HG02943 (cell line): ENCODE measurements around the gene DCST2.

ENCODE experiments used
- ATAC-seq: cut with Tn5 transposase; IDR thresholded peaks from one replicate; pipeline ENCODE4 v1.9.1; 2021; ENCODE audit warnings: mild to moderate bottlenecking, low read depth, moderate library complexity; ENCODE audit not compliant: unreplicated experiment

Gene DCST2

DNA sequence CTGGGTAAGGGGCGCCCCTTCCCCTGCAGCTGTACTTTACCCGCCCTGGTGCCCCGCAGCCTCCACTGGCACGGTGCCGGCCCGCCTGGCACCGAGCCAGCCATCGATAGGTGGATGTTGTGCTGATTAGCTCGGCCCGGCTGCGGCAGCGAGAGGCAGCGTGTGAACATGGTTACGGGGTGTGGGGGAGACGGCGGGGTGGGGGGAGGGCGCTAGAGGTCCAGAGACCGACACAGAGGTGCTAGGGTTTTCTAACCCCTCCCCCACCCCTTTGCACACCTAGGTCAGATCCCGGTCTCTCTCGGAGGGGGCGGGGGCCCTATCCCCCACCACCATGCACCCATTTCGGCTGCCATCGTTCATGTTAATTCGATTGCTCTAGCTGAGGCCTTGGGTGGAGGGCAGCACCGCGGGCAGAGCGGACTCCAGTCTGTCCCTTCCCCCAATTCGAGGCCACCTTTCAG, 36.6 kb upstream of the DCST2 start:
- ATAC-seq: no peak

DNA sequence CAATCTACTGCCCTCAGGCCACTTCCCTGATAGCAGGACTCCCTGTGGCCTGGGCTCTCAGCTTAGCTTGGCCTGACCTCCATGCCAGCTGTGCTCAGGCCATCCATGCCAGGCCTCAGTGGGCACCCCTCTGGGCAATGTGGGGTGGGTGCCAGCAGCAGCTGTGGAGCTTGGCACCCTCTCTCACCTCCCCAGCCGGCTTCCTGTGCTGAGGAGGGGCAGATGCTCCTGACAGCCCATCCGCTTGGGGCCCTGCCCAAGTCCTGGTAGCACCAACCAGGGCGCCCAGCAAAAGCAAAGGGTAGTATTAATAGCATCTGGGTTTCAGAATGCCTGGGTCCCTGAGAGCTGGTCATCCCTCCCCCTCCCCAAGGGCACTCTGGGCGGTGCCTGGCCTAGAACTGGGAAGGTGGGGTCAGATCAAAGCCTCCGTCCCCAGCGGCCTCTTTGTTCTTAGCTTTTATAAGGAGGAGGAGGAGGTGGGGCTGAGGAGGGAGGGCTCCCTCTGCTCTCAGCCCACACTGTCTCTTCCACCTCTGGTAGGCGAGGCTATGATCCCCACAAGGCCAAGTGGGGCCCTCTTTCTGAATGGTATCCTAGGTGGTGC, 36.1 kb upstream of the DCST2 start:
- ATAC-seq: no peak

DNA sequence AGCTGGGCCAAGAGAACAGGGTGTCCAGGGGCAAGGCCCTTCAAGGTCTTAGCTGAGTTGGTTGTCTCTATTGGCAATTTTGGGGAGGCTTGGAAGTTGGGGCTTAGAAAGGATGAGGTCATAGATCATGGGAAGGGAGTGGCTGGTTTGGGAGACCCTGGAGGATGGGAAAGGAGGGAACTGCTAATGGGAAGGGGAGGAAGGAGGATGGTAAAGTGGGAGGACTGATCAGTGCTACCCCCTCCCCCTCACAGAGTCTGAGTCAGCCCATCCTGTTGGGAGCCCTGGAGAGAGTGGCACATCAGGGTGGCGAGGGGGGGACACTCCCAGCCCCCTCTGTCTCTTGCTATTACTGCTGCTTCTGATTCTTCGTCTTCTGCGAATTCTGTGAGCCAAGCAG, 35.0 kb upstream of the DCST2 start:
- no peak for ATAC-seq

DNA sequence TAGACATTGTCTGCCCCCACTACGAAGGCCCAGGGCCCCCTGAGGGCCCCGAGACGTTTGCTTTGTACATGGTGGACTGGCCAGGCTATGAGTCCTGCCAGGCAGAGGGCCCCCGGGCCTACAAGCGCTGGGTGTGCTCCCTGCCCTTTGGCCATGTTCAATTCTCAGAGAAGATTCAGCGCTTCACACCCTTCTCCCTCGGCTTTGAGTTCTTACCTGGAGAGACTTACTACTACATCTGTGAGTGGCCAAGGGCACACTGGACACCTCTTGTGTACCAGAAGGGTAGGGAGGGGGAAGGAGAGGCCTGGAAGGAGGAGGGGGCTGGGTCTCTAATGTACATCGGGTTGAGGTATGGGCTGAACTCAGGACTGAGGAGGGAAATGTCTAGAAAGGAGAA, 33.2 kb upstream of the DCST2 start:
- ATAC-seq: no peak

DNA sequence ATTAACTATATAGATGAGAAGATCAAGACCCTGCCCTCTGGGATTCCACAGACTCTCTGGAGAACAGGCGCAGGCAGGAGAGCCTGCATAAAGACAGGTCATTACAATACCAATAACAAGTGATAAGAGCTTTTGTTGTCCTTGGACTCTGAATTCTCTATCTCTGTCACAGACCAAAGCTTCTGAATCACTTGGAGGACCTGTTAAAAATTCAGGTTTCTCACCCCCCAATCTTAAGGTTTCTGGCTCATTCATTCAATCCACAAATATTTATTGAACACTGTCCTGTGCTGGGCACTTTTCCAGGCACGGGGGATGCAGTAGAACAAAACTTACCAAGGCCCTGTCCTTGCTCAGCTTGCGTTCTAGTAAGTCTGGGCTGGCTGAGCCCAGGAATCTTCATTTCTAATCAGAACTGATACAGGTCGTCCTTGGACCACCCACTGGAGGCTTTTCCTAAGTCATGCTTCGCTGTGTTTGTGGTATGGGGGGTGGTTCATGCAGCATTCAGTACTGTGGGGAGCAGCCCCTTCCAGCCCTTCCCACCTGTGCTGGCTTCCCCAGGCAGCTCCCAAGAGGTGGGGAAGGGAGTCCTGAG, 31.4 kb upstream of the DCST2 start:
- ATAC-seq: no peak

DNA sequence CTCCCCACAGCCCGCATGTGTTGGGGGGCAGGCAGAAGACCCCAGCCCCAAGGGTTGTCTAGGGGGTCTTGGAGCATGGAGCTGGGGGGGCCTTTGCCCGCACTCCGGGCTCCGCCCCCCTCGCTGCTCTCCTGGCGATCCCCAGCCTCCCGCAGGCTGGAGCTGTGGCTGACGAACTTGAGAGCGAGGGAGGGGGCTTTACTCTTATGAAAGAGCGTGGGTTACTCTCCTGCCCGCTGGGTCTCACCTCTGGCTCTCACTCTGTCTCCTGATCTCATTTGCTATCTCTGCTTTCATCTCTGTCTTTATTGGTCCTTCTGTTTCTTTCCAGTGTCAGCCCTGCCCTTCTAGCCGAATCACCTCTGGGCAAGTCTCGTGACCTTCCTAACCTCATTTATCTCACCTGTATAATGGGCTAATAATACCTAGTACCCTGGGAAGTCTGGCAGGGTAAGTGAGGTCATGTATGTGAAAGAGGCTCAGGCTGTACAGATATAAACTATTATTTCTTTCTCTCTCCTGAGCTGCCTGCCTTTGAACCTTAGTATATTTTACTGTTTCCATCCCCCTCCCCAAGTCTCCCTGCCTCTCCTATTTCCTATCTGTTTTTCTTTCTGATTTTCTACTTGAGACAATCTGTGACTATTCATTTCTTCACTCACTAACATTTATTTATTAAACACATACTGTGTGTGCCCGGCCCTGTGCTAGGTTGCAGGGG, 30.7 kb upstream of the DCST2 start:
- no peak for ATAC-seq

DNA sequence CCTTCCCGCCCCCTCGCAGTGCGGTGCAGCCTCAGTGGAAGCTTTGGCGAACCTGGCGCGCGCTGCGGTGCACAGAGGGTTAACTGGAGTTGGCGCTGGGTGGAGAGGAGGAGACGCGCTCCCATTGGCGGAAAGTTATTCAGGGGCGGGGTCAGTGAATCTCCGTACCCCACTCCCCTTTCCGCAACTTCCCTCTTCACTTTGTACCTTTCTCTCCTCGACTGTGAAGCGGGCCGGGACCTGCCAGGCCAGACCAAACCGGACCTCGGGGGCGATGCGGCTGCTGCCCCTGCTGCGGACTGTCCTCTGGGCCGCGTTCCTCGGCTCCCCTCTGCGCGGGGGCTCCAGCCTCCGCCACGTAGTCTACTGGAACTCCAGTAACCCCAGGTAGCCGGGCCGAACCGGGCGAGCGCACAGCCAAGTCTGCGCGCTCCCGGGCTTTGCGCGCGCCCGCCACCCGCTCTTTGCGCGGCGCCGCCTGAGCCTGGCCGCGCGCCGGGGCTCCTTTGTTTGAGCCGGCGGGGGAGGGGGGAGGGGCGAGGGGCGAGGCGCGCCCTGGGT, 30.0 kb upstream of the DCST2 start, which contains the start of gene EFNA4:
EFNA4 (plus strand) TSS at position 191 of the 561 bp plus-strand sequence; CDS start at position 275, 84 bp downstream.
- peak; percentile 58 for ATAC-seq

DNA sequence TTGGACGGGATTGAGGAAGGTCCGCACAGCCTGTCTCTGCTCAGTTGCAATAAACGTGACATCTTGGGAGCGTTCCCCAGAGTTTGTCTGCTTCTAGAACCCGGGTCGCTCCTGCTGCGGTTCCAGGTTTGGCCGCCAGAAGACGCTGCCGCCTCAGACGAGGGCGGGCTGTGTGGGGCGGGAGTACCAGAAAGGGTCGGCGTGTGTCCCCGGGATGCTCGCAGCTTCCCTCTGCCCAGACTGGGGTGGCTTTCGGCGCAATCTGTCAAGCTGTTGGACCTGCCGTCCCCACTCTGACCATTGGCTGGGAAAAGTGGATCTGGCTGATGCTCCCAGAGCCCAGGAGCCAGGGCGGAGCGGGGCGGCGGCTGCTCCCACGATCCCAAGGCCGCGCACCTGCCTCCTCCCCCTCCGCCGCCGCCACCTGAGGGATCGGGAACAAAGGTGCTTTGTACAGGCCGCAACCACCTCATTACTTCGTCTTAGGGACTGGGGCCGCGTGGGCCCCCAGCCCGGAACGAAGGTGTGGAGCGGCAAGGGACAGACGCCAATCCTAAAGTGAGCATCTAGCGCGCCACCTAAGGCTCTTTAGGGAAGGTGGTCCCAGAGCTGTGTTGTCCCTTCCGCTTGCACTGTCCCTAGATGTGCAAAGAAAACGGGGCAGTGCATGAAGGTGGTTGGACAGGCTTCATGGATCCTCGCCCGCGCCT, 29.3 kb upstream of the DCST2 start:
- ATAC-seq: no peak

DNA sequence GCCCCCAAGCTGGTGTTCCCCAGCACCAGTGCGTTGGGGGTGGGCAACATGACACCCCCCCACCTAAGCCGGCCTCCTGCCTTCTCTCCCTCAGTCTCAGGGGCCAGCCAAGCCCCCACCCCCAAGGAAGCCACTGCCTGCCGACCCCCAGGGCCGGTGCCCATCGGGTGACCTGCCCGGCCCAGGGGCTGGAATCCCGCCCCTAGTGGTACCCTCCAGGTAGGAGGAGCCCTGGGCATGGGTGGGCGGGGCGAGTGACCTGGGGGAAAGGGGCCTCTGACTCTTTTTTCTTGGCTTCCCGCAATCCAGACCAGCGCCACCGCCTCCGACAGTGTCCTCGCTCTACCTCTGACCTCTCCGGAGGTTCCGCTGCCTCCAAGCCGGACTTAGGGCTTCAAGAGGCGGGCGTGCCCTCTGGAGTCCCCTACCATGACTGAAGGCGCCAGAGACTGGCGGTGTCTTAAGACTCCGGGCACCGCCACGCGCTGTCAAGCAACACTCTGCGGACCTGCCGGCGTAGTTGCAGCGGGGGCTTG, 28.6 kb upstream of the DCST2 start:
- no peak for ATAC-seq

- no peak for ATAC-seq
These were observed 28.0 kb upstream of the DCST2 start for GRCh38 chr1:155061381-155062150.

- ATAC-seq: no peak
These were observed 27.2 kb upstream of the DCST2 start for GRCh38 chr1:155060736-155061135.

- ATAC-seq: no peak
These were observed 24.2 kb upstream of the DCST2 start for GRCh38 chr1:155057788-155058211.

DNA sequence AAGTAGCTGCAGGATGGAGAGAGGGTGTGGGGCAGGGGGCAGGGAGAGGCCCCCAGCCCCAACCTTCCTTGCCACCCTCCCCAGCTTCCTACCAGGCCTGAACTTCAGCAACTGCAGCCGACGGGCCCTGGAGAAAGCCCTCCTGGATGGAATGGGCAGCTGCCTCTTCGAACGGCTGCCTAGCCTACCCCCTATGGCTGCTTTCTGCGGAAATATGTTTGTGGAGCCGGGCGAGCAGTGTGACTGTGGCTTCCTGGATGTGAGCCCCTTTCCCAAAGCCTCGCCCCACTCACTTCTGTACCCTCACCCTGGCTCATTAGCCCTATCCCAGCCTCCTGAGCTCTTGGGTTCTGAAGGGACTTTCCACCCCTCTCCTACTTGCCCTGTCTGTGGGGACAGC, 23.5 kb upstream of the DCST2 start:
- ATAC-seq: no peak

DNA sequence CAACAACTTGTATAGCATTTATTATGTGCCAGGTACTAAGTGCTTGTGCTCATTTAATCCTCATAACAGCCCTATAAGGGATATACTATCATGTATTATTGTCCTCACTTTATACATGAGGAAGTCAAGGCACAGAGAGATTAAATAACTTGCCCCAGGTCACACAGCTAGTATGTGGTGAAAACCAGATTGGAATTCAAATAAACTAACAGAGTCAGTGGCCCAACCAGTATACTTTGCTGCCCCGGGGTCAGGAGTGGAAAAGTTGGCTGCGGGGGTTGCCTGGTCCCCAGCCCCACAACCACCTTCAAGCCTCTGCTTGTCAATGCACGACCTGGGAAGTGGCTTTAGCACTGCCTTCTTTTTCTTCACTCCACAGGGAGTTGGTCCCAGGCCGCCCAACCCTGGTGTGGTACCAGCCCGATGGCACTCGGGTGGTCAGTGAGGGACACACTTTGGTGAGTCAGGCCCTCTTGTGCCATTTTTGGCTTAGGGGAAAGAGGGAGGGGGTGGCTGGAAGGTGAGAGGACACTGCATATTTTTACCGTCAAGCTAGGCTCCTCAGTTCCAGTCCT, 20.0 kb upstream of the DCST2 start:
- no peak for ATAC-seq

GRCh38 chr1:155052439-155053395, 19.1 kb upstream of the DCST2 start:
- ATAC-seq: no peak

DNA sequence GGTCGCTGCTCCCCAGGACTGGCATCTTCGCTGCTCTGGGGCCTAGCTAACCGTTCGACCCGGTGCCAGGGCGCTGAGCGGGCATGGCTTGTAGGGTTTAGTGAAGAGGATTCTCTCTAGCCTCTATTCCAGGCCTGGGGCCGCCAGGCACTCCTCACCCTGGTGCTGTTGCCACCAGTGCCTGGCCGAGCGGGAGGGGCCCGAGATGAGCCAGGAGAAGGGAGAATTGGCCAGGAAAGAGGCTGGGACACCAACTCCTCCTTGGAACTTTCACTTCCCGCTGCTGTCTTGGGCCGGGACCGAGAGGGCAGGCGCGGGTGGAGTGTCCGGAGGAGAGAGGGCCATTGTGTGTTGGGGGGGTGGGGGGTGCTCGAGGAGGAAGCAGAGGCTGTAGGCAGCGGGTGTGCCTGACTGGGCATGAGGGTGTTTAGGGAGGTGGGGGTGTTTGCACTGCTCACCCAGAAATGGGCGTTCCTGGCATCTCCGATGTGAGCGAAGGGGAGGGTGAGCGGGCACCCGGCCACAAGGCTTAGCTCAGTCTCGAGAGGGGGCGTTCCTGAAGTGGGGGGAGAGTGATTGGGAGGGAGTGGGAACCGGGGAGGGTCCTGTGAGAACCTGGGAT, 18.3 kb upstream of the DCST2 start:
- no peak for ATAC-seq

GRCh38 chr1:155051342-155051776, 17.8 kb upstream of the DCST2 start:
- no peak for ATAC-seq
